Fibroblast of lung (primary cell): Measurements from ENCODE around the gene ZNF211.

Experiments used
- EZH2 ChIP-seq: IDR thresholded peaks from 2 replicates; pipeline ENCODE4 v1.5.1; 2012; ENCODE audit warnings: low read length, control low read depth, mild to moderate bottlenecking; ENCODE audit errors: missing control alignments
- TF ChIP-seq, protein P1 (sequence below), 2 donors: IDR thresholded peaks in 1 of 2; conservative IDR thresholded peaks in 1 of 2; 1 replicate in 1 of 2; 2 replicates in 1 of 2; pipeline ENCODE4 v1.5.1; 2011 to 2012; ENCODE audit warnings: low read length in 2 of 2, control low read depth in 1 of 2, inconsistent platforms in 1 of 2, low read depth in 1 of 2, mild to moderate bottlenecking in 1 of 2

DNA sequence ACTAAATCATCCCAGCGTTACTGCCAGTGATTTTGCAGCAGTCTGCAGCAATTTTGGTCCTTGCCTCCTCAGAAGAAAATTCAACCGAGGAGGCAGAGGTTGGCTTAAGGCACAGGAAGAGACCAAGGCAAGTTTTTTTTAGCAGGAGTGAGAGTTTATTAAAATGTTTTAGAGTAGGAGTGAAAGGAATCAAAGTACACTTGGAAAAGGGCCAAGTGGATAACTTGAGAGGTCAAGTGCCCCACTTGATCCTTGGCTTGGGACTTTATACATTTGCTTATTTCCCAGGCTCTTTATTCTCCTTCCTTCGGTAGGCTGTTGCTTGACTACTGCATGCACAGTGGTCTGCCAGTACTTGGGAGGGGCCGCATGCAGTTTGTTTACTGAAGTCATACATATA lies 21.9 kb upstream of the ZNF211 start:
- TF ChIP-seq, protein P1, sequence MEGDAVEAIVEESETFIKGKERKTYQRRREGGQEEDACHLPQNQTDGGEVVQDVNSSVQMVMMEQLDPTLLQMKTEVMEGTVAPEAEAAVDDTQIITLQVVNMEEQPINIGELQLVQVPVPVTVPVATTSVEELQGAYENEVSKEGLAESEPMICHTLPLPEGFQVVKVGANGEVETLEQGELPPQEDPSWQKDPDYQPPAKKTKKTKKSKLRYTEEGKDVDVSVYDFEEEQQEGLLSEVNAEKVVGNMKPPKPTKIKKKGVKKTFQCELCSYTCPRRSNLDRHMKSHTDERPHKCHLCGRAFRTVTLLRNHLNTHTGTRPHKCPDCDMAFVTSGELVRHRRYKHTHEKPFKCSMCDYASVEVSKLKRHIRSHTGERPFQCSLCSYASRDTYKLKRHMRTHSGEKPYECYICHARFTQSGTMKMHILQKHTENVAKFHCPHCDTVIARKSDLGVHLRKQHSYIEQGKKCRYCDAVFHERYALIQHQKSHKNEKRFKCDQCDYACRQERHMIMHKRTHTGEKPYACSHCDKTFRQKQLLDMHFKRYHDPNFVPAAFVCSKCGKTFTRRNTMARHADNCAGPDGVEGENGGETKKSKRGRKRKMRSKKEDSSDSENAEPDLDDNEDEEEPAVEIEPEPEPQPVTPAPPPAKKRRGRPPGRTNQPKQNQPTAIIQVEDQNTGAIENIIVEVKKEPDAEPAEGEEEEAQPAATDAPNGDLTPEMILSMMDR (conservative IDR thresholded peaks at IDR 0.05 in 1 of 2, IDR thresholded peaks at IDR 0.05 in 1 of 2; ENCODE audit: low read depth in 1 of 2, low read length in 2 of 2), result no peak
- no peak for TF ChIP-seq EZH2
